GM06990 (cell line): ENCODE results near the gene ANKS1A.

Experiments used
- DNase-seq: peaks from one replicate; pipeline ENCODE4 v3.0.0-alpha.2; 2011; ENCODE audit not compliant: insufficient read length; ENCODE audit errors: extremely low read depth
- H3K27me3 ChIP-seq: replicated peaks from 2 replicates; pipeline ENCODE4 v1.6.0; 2011; ENCODE audit warnings: low read length; ENCODE audit not compliant: control insufficient read depth, insufficient read depth
- H3K36me3 ChIP-seq: 2 replicates; pipeline ENCODE4 v1.5.1; 2011; ENCODE audit warnings: low read length; ENCODE audit not compliant: control insufficient read depth, insufficient read depth
- H3K4me3 ChIP-seq: replicated peaks from 2 replicates; pipeline ENCODE4 v1.5.1; 2011; ENCODE audit warnings: low read depth, mild to moderate bottlenecking, control low read depth, low read length
- CTCF ChIP-seq: IDR thresholded peaks from 2 replicates; pipeline ENCODE4 v1.5.1; 2011; ENCODE audit warnings: low read length, control low read depth, mild to moderate bottlenecking, inconsistent platforms; ENCODE audit not compliant: insufficient read depth, poor library complexity, severe bottlenecking

The ANKS1A gene

GRCh38 chr6:34900321-34901031 is 11.4 kb downstream of the ANKS1A start:
- no peak for DNase-seq
- Histone ChIP-seq H3K36me3 (no peaks in the 10 kb centered on the region), H3K27me3 (no peaks in the 10 kb centered on the region), H3K4me3 (no peak overlapping the region)
- TF ChIP-seq CTCF, result no peak

GRCh38 chr6:34901930-34902329 is 12.9 kb downstream of the ANKS1A start:
- DNase-seq, result no peak
- Histone ChIP-seq H3K36me3 (no peaks in the 10 kb centered on the region), H3K4me3 (no peak overlapping the region), H3K27me3 (no peaks in the 10 kb centered on the region)
- TF ChIP-seq CTCF, result no peak

- no peak overlapping the region for H3K4me3 ChIP-seq
- H3K36me3 ChIP-seq, result no peaks in the 10 kb centered on the region
- no peaks in the 10 kb centered on the region for H3K27me3 ChIP-seq
- no peak for TF ChIP-seq CTCF
- no peak for DNase-seq
Observed at GRCh38 chr6:34904990-34905613, 16.0 kb downstream of the ANKS1A start.

- Histone ChIP-seq H3K4me3 (no peak overlapping the region), H3K27me3 (no peaks in the 10 kb centered on the region), H3K36me3 (no peaks in the 10 kb centered on the region)
- TF ChIP-seq CTCF, result no peak
- no peak for DNase-seq
Observed at GRCh38 chr6:34906826-34907225, 17.8 kb downstream of the ANKS1A start.

GRCh38 chr6:34908194-34908593 is 19.1 kb downstream of the ANKS1A start:
- Histone ChIP-seq H3K4me3 (no peak overlapping the region), H3K36me3 (no peaks in the 10 kb centered on the region), H3K27me3 (no peaks in the 10 kb centered on the region)
- DNase-seq, result no peak
- no peak for TF ChIP-seq CTCF
